Common myeloid progenitor, CD34-positive (primary cell): ENCODE results near the gene SNED1.

Experiments
- CTCF ChIA-PET: fragments of 350-600 bp; sonication (Branson Sonifier 250); formaldehyde crosslinking; loops from one replicate; lab custom pipeline; 2021; ENCODE audit warnings: antibody characterized with exemption; lab: Charles Lee
- POLR2A ChIA-PET: fragments of 350-600 bp; sonication (Branson Sonifier 250); formaldehyde crosslinking; loops from one replicate; lab custom pipeline; 2021; ENCODE audit warnings: antibody characterized with exemption; lab: Charles Lee
- DNase-seq, 3 donors: peaks; one replicate each; pipeline versions ENCODE4 v3.0.0 to v3.0.0-alpha.2; 2013
- H3K27ac ChIP-seq, 2 experiments: 1 replicate in 1 of 2; 2 replicates in 1 of 2; pipeline ENCODE4 v1.7.0; 2013; ENCODE audit warnings: inconsistent platforms in 2 of 2, low read length in 2 of 2, mild to moderate bottlenecking in 2 of 2, low read depth in 1 of 2, moderate library complexity in 1 of 2; ENCODE audit not compliant: severe bottlenecking in 2 of 2, insufficient read depth in 1 of 2, poor library complexity in 1 of 2
- H3K27me3 ChIP-seq, 5 experiments: replicated peaks in 2 of 5; 1 replicate in 3 of 5; 2 replicates in 2 of 5; pipeline versions ENCODE4 v1.6.1 to v1.7.0; 2013; ENCODE audit warnings: low read length in 4 of 5, mild to moderate bottlenecking in 2 of 5, moderate library complexity in 2 of 5, inconsistent platforms in 1 of 5; ENCODE audit not compliant: insufficient read depth in 5 of 5, control insufficient read depth in 4 of 5
- H3K36me3 ChIP-seq, 4 experiments: 1 replicate in 2 of 4; 2 replicates in 2 of 4; pipeline versions ENCODE4 v1.6.1 to v1.7.0; 2013; ENCODE audit warnings: low read length in 3 of 4, control low read depth in 1 of 4, mild to moderate bottlenecking in 1 of 4; ENCODE audit not compliant: control insufficient read depth in 4 of 4, insufficient read depth in 4 of 4
- H3K4me1 ChIP-seq, 4 experiments: 1 replicate in 3 of 4; 2 replicates in 1 of 4; pipeline versions ENCODE4 v1.6.1 to v1.7.1; 2013; ENCODE audit warnings: low read length in 3 of 4, mild to moderate bottlenecking in 3 of 4, control low read depth in 1 of 4, inconsistent platforms in 1 of 4, moderate library complexity in 1 of 4; ENCODE audit not compliant: control insufficient read depth in 4 of 4, insufficient read depth in 4 of 4; ENCODE audit errors: control extremely low read depth in 1 of 4
- H3K4me3 ChIP-seq, 7 experiments: 1 replicate in 4 of 7; 2 replicates in 3 of 7; pipeline versions ENCODE4 v1.5.1 to v1.7.0; 2013; ENCODE audit warnings: mild to moderate bottlenecking in 7 of 7, low read length in 6 of 7, moderate library complexity in 6 of 7, inconsistent platforms in 2 of 7, low read depth in 2 of 7, control low read depth in 1 of 7; ENCODE audit not compliant: insufficient read depth in 4 of 7, control insufficient read depth in 1 of 7; ENCODE audit errors: extremely low read depth in 1 of 7
- H3K9me3 ChIP-seq, 5 experiments: 1 replicate in 4 of 5; 2 replicates in 1 of 5; pipeline versions ENCODE4 v1.6.1 to v1.7.1; 2013; ENCODE audit warnings: low read length in 4 of 5, mild to moderate bottlenecking in 2 of 5, inconsistent platforms in 1 of 5, low read depth in 1 of 5, moderate library complexity in 1 of 5; ENCODE audit not compliant: control insufficient read depth in 4 of 5, insufficient read depth in 2 of 5; ENCODE audit errors: control extremely low read depth in 1 of 5
- WGBS: methylation state at CpG from one replicate; pipeline ENCODE4 v1.1.5; 2013; ENCODE audit not compliant: insufficient coverage; 5-methylcytosine and 5-hydroxymethylcytosine counted together

SNED1 gene

GRCh38 chr2:241140445-241140840 lies 142.0 kb downstream of the SNED1 start:
- no peak for DNase-seq
- CTCF ChIA-PET, result no interaction called here
- Histone ChIP-seq H3K27me3 (no peaks in the 10 kb centered on the region), H3K36me3 (peaks cover 6 to 78% (median 28%) of the 10 kb centered on the region in 4 experiments), H3K27ac (no peak overlapping the region), H3K9me3 (no peaks in the 10 kb centered on the region), H3K4me1 (no peaks in the 10 kb centered on the region), H3K4me3 (no peak overlapping the region)
- POLR2A ChIA-PET, result interaction anchor here (0.6 kb wide), 1 partner anchor 50 kb away, joined by 4 read pairs; no protein-coding TSS in a partner anchor
- WGBS, result 100% methylated on average over 9 of the region's 10 CpGs

- no peak for DNase-seq
- H3K27me3 ChIP-seq, result no peaks in the 10 kb centered on the region
- no peak overlapping the region for H3K27ac ChIP-seq
- no peaks in the 10 kb centered on the region for H3K4me1 ChIP-seq
- WGBS, result 97% methylated on average over 14 of the region's 14 CpGs
- ChIA-PET CTCF (interaction anchor here (1.3 kb wide), 1 partner anchor 16 kb away, joined by 3 read pairs; no protein-coding TSS in a partner anchor), POLR2A (no interaction called here)
- H3K9me3 ChIP-seq, result no peaks in the 10 kb centered on the region
- peaks cover 6 to 70% (median 25%) of the 10 kb centered on the region in 4 experiments for H3K36me3 ChIP-seq
- H3K4me3 ChIP-seq, result no peak overlapping the region
These were observed 142.9 kb downstream of the SNED1 start for GRCh38 chr2:241141214-241141770.

GRCh38 chr2:241142063-241142462 lies 143.6 kb downstream of the SNED1 start:
- no peaks in the 10 kb centered on the region for H3K27me3 ChIP-seq
- H3K36me3 ChIP-seq, result peaks cover 4 to 62% (median 21%) of the 10 kb centered on the region in 4 experiments
- H3K27ac ChIP-seq, result no peak overlapping the region
- WGBS, result 100% methylated on average over 4 of the region's 6 CpGs
- H3K4me1 ChIP-seq, result no peaks in the 10 kb centered on the region
- ChIA-PET CTCF (interaction anchor here (1.3 kb wide), 1 partner anchor 15 kb away, joined by 3 read pairs; no protein-coding TSS in a partner anchor), POLR2A (no interaction called here)
- DNase-seq, result no peak
- no peak overlapping the region for H3K4me3 ChIP-seq
- H3K9me3 ChIP-seq, result no peaks in the 10 kb centered on the region

- Histone ChIP-seq H3K27ac (no peak overlapping the region), H3K27me3 (no peaks in the 10 kb centered on the region), H3K4me1 (peaks cover 0 to under 1% (median 0%) of the 10 kb centered on the region in 4 experiments), H3K4me3 (no peak overlapping the region), H3K9me3 (no peaks in the 10 kb centered on the region), H3K36me3 (peaks cover 4 to 58% (median 19%) of the 10 kb centered on the region in 4 experiments)
- 98% methylated on average over 9 of the region's 9 CpGs for WGBS
- CTCF ChIA-PET, result interaction anchor here (1.3 kb wide), 1 partner anchor 14 kb away, joined by 3 read pairs; no protein-coding TSS in a partner anchor
- DNase-seq, result no peak
- POLR2A ChIA-PET, result no interaction called here
These were observed 144.2 kb downstream of the SNED1 start for GRCh38 chr2:241142593-241142992.
